Central memory CD4-positive, alpha-beta T cell (primary cell): ENCODE results near the gene DCHS1.
A peak's percentile ranks its signal among the peaks of the same experiment; 100 is the strongest.

Experiments used
- DNase-seq: peaks from one replicate; pipeline ENCODE4 v3.0.0; 2022

The DCHS1 gene

DNA sequence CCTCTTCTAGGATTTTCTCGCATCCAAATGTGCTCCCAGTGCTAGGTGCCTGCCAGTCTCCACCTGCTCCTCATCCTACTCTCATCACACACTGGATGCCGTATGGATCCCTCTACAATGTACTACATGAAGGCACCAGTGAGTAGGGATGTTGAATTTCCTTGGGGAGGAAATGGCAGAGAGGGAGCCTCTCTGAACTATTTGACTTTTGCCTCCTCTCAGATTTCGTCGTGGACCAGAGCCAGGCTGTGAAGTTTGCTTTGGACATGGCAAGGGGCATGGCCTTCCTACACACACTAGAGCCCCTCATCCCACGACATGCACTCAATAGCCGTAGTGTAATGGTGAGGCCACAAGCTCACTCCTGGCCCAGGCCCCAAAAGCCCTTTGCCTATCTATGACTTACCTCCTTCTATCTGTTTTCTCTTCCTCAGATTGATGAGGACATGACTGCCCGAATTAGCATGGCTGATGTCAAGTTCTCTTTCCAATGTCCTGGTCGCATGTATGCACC, 46.0 kb downstream of the DCHS1 start:
- DNase-seq = no peak

DNA sequence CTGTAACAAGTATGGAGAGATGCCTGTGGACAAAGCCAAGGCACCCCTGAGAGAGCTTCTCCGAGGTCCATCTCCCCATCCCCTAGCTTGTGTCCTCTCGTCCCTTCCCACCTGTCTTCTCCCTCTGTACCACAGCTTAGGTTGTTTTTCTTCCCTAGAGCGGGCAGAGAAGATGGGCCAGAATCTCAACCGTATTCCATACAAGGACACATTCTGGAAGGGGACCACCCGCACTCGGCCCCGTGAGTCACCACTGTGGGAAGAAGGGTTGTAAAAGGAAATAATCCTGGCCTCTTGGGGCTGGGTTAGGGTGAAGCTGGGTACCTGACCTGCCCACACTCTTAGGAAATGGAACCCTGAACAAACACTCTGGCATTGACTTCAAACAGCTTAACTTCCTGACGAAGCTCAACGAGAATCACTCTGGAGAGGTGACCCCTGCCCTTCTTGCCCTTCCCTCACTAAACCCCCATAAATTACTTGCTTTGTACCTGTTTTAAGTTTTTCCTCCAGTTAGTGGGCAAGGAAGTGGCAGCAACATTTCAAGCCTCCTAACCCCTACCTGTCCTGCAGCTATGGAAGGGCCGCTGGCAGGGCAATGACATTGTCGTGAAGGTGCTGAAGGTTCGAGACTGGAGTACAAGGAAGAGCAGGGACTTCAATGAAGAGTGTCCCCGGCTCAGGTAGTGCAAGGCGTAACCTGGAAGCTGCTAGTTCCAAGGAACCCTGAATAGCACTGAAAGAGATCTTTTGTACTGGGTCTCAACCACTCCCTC, 46.7 kb downstream of the DCHS1 start:
- no peak for DNase-seq

DNA sequence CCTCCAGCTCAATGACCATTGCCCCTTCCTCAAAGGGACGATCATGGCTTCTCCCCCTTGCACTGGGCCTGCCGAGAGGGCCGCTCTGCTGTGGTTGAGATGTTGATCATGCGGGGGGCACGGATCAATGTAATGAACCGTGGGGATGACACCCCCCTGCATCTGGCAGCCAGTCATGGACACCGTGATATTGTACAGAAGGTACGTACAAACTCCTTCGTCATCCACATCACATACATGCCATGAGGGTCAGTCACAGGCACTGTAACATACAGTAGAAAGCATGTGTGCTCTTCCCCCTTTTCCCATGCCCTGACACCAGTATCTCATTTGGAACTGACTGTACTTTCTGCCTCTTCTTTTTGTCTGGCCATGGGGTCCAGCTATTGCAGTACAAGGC, 47.6 kb downstream of the DCHS1 start:
- DNase-seq = no peak

DNA sequence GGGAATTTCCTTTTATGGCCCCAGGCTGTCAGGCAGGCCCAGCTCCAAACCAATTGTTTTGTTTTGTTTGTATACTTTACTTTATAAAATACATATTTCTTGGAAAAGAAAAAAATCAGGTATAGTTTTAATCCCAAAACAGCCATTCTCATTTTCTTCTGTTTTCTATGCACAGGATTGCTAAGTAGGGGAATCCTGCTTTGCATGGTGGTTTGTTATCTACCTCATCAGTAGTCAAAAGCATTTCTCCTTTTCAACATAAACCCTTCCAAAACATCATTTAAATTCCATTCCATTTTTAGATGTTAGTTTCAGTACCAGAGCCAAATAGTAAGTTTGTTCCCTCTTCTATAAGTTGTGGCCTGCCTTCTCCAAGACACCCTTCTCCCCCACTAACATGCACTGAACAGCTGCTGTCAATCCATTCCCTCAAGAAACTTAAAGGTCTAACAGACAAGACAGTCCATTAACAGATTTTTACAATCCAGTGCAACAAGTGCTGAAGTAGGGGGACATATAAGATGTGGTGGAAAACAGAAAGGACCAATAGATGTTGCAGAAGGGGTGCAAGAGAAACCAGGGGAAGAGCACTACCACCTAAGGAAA, 48.3 kb downstream of the DCHS1 start:
- no peak for DNase-seq

DNA sequence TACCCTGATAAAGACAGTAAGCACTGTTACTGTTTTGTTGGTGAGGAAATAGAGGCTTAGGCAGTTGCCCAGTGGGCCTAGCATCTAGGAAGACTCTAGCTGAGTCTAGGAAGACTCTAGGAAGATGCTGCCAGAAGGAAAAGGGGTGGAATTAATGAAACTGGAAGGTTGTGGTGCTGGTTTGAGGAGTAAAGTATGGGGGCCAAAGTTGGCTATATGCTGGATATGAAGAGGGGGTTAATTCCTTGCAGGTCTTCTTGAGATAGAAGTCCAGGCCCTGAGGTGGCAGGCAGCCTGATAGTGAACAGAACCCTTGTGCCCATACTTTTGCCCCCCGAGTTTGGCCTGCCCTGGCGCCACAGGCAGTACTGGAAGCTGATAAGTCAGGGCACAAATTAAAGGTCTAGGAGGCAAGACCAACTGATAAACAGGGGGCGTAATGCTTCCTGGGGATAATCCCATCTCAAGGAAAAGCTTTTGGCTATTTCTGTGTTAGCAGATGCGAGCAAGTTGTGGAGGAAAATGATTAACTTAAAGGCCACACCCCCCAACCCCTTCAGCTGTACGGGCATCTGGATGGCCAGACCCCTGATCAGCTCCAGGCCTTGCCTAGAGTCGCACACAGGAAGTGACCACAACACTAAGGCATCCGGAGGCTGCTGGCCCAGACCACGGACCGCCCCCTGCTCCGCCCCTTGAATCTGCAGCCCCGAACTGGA, 49.0 kb downstream of the DCHS1 start:
- peak; percentile 20 for DNase-seq

DNA sequence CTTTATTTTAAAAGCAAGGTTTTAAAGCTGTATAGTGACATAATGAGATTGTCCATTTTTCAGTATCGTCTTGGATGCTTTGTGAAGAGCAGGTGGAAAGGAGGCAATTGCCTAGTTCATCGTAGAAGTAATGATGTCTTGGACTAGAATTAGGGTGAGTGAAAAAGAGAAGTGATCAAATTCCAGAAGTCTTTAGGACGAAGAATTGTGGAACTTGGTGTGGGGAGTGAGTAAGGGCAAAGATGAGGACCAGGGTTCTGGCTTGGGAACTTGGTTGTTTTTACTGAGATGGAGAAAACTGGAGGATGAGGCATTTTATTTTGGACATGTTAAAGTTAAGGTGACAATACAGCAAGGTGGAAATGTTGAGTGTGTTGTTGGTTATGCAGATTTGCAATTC, 50.8 kb downstream of the DCHS1 start:
- DNase-seq = no peak

DNA sequence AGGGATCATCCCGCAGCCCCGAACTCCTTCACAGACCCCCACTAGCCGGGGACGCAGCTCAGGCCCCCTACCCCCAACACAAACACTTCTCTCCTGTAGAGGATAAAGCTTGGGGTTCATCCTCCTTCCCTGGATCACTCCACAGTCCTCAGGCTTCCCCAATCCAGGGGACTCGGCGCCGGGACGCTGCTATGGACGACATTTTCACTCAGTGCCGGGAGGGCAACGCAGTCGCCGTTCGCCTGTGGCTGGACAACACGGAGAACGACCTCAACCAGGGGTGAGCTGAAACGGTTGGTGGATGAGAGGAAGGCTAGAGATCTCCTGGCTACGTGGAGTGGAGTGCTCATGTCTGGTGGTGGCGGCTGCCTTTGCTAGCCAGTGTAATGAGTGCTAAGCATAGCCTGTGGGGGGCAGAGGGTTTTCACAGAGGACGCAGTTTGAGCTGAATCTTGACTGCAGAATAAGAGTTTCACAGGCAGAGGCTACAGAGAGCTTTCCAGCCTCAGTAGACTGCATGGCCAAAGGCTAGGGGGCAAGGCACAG, 51.5 kb downstream of the DCHS1 start:
- peak; percentile 53 for DNase-seq

DNA sequence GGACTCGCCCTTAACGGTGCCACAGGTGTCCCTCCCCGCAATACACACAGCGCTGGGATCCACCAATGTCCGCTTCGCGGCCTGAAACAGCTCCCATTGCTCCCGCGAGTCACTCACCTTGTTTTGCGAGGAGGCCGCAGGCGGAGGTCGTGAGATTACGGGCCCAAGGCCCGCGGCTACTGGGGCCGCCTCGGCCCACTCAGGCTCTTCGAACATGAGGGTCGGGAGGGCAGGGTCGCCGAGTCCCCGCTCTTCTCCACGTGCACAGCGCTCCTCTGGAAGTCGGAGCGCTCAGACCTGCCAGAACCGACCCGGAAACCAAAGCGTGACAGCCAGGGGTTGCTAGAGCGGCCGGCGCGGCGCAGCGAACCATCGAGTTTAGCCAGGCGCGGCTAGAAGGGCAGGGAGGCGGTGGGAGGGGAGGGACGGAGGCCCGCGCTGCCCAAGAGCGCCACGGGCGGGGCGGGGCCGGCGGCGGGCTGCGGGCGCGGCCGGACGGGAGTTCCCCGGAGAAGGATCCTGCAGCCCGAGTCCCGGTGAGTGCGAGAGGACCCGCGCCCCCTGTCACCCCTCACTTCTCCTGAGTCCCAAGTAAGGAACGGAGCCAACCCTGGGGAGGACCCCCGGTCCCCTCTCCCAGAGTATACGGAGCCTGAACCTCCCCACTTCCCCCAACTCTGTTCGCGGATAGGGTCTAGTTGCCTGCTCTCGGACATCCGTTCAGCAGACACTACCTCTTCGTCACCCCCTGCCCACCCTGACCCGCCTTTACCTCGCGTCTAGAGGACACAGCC, 52.1 kb downstream of the DCHS1 start, which contains the start of the genes ILK and RRP8:
ILK (plus strand) TSS at position 488 of the 794 bp plus-strand sequence. CDS start 498 bp downstream, outside the sequence.
RRP8 (minus strand) TSS at position 330 of the 794 bp plus-strand sequence; CDS start at position 216, 114 bp downstream.
- peak; percentile 81 for DNase-seq

DNA sequence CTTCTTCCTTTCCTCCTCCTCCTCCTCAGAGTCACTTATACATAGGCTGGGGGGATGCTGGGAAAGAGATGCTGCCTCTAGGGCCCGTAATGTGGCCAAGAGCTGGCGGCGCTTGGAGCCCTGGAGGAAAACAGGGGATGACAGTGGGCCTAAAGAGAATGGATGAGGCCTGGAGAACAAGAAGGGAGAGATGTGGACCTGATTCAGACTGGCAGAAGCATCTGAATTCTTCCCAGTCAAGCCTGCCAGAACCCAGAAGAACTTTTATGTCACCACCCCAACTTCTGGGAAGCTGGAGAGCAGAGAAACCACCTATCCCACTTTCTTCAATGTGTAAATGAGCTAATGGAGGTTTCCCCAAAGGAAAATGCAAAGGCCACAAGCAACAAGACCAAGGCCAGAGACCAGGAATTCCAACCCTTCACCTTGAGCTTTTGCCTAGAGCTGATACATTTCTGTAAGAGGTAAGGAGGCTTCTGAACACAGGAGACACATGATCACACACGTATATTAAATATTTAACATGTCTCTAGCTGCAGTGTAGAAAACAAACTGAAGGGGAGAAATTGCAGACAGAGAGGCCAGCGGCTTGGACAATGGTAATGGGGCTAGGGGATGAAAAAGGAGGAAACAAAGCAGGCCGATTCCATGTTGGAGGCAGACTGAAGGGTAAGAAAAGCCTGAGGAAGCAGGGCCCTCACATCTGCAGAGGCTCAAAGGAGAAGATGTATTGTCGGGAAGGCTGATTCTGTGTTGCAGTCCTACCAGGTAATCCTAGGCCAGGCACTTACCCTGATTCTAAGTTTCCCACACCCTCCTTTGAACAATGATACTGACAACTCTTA, 53.3 kb downstream of the DCHS1 start:
- no peak for DNase-seq

DNA sequence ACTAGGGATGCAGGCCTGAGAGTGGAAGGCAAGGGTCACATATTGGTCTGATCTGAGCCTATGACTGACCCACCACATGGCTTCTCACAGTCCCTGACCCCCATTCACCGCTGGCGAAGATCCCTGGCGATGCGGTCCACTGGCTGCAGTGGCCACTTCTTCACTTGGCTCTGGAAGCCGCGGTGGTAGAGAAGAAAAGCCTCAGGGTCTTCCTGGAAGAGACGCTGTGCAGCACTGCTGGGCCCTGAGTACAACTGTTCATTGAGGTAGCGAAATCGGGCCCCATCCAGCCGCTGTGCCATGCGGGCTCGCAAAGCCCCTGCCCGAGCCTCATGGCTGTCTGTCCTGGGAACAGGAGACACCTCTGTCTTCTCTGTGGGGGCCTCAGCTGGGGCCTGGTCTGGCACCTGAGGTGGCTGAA, 54.6 kb downstream of the DCHS1 start:
- no peak for DNase-seq

DNA sequence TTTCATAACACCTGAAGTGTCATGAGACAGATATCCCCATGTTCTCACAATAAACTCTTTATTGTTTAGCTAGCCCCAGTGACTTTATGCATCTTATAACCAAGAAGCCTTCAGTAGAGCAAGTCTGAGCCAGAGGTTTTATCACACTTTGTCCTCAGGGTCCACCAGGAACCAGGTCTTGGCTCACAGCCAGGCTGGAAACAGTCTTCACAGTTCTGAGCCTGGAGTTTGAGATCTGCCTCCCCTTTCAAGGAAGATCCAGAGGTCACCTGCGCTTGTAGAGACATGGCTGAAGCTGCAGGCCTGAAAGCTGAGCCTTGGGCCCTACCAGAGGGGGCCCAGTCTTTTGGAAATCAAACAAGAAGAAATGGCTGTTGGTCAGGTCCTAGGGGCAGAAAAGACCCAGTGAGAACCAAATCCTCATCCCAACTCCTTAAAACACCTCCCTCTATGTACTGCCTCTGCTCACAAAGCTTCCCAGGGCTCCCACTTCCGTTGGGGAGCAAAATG, 55.7 kb downstream of the DCHS1 start:
- no peak for DNase-seq

DNA sequence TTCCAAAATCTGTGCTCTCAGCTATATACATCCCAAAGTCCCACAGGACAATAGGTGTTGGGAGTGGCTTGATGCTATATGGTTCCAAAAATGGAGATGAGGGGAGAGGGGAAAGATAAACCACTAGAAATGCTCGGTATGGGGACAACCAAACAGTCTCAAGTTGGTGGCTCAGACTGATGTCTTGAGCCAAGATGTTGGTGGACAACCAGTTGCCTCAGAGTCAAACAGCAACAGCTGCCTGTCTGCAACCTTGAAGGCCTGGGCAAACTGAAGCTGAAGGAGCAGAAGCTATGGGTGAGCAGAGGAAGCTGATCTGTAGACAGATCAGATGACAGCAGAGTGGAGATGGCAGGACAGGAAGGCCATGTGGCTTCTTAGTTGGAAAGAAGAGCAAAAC, 56.2 kb downstream of the DCHS1 start:
- no peak for DNase-seq

DNA sequence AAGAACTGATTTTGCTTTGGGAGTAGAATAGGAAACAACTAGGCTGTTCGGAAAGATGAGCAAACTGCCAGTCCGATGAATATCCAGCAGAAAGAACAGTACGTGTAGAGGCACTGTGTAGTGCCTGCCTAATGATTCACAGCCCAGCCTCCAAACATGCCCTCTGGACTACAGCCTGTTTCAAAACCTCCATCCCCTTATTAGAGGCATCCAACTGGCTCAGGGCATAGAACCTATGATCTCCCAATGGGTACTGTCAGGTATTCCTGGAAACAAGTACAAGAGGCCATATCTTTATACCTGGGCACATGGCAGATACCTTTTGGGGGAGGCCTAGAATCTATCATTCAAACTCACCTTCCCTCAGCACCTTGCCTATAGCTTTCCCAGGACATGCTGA, 57.1 kb downstream of the DCHS1 start:
- no peak for DNase-seq

DNA sequence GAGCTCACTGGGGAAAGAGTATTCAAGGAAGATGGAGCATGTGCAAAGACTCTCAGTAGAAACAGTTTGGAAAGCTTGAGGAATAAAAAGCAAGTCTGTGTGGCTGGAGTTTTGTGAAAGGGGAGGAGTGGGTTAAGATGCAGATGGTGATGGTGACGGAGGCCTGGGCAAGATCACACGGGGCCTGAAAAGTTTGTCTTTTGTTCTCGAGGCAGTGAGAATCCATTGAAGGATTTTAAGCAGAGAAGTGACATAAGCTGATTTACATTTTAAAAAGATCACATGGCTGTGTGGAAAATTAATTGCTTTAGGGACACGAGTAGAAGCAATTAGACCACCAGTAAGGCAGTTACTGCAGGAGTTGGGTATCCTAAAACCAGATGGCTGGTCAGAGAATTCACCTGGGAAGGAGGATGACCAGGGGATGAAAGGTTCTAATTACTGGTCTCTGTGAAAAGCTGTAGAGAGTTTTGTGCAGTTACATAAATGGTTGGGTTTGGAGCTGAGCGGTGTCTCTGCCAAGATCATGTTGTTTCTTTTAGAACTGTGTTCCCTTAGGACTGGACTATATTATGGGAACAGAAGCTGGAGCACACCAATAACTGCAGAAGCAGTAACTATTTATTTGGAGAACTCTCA, 59.3 kb downstream of the DCHS1 start:
- DNase-seq = no peak

DNA sequence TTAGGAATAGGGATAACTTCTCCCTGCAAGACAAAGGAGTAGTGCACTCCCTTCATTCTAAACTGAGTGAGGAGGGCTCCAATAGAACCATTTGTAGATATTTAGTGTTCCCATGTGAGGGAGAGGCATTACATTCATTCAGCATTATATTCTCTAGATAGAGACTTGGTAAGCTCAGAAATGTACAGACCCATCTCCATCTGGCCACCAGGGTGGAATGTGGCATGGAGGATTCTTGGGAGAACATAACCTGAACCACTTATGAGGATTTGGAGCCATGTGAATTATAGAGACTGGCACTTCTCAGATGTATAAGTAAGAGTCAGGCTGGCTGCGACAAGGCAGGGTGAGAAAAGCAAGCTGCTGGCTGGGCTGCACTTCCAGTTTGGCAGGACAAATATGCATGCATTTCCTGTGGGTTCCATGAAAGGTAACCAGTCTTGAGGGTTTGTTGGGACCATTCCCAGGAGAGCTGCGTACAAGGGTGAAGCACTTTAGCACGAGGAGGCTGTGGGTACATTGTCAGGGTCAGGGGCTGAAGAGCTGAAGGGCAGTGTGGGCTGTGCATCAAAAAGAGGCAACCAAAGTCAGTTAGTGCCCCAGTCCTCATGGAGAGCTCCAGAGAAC, 61.4 kb downstream of the DCHS1 start:
- no peak for DNase-seq

DNA sequence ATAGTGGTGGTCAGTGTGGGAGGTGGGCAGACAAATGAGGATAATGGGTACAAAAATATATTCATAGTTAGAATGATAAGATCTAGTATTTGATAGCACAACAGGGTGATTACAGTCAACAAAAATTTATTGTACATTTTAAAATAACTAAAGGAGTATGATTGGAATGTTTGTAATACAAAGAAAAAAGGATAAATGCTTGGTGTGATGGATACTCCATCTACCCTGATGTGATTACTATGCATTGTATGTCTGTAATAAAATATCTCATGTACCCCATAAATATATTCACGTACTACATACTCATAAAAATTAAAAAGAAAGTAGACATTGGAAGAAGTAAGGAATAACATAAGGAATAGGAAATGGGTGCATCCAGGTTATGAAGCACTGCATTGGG, 67.6 kb downstream of the DCHS1 start:
- DNase-seq = no peak

DNA sequence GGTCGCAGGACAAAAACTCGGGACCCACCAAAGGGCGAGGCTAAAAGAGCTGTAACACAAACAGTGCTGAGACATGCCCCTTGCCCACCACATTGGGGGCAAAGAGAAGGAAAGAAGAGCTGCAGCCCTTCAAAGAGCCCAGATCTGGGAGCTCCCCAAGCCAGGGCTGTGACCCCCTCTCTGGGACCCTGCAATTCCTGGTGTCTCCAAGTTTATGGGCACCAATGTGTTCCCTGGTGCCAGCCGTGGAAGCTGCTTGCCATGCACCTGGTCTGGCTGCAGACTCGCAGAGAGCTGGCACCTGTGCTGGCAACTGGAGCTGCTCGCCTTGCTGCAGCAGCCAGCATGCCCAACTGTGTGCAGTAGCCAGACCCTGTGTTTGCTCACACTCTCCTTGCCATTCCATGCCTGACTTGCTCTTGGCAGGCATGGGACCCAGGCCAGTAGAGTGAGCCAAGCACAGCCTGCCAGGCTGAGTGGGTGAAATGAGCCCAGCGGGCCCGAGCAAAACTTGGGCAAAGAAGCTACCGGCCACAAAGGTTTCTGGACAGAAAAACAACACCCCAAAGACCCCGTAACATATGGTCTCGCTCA, 68.2 kb downstream of the DCHS1 start:
- DNase-seq = no peak

DNA sequence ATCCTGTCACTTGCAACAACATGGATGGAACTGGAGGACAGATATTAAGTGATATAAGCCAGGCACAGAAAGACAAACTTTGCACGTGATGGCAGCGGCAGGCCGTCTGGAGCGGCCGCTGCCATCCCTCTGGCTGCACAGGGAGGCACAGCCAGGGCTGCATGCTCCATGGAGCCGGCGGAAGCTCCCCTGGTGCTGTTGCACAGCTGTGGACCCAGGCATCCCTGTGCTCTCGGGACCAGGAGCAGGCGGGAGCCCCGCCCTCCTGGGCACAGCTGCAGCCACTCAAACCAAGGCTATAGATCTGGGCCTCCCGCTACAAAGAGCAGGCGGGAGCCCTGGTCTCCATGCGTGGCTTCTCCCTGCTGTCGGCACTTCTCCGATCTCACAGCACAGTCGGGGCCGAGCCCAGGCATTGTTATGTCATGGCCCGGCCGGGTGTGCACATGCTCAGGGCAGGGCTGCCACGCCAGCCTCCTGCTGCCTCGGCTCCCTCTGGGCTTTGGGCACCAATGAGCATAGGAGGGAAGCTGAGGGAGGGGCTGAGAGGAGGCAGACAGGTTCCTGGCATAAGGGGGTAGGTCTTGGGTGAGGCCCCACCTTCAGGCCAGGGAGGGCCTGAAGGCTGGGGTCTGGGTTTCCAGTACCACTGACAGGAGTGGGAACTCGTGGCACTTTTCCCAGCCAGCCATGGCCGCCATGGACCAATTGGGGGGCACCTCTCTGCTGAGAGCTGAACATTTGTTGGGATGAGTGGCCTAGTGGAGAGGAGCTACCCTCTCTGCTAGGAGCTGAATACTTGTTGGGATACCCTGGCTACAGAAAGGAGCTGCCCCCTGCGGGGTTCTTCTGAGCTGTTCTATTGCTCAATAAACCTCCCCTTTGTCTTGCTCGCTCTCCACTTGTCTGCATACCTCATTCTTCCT, 68.9 kb downstream of the DCHS1 start:
- DNase-seq = no peak

DNA sequence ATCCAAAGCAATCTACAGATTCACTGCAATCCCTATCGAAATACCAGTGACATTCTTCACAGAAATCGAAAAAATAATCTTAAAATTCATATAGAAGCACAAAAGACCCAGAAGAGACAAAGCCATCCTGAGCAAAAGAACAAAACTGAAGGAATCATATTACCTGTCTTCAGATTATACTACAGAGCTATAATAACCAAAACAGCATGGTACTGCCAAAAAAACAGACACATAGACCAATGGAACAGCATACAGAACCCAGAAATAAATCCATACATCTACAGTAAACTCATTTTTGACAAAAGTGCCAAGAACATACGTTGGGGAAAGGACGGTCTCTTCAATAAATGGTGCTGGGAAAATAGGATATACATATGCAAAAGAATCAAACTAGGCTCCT, 71.1 kb downstream of the DCHS1 start:
- no peak for DNase-seq
